Measurements from ENCODE around the gene UCN3. TPM values are rescaled to one million over a fixed set of nuclear protein-coding genes. Genes with fewer than 3 reads are reported as not detected.

Gene UCN3
- total RNA-seq, 2 experiments from 2014 or later = not detected

DNA sequence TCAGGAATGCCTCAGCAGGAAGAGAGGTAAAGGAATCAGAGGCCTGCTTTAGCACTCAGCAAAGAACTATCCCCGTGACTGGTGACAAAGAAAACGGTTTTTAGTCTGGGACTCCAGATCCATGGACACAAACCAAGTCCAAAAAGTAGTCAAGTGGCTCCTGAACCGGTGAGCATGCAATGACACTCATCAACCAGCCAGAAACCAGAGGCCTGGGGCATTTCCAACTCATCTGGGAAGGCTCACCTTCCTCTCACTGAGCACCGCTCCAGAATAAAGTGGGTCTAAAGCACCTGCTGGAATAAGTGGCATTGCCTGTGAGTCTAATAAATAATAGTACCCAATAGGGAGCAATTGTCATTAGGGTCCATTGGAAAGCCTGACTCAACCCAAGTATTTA lies 17.9 kb upstream of the UCN3 start:
- Mint-ChIP-seq H3K9me3 (no peaks in the 10 kb centered on the region), H3K27ac (no peak overlapping the region), H3K4me1 (peaks cover 5% of the 10 kb centered on the region), H3K27me3 (no peaks in the 10 kb centered on the region), H3K4me3 (no peak overlapping the region), H3K36me3 (ENCODE audit: low read depth) (no peaks in the 10 kb centered on the region)
- DNase-seq = no peak
- ChIA-PET POLR2A (no interaction called here), CTCF (no interaction called here)

DNA sequence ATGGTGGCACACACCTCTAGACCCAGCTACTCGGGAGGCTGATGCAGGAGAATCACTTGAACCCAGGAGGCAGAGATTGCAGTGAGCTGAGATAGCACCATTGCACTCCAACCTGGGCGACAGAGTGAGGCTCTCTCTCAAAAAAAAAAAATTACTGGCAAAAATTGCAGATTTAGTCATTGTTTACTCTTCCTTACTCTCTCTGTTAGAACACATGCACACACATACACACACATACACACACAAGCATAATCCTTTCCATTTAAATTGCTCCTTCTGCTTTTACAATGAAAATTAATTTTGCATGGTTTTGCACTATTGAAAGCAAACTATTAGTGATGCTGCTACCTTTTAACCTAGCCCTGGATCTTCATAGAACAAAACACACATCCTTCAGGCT lies 15.4 kb upstream of the UCN3 start:
- CTCF ChIA-PET = no interaction called here
- DNase-seq = no peak
- no peak overlapping the region for H3K27ac Mint-ChIP-seq
- POLR2A ChIA-PET = no interaction called here
- no peaks in the 10 kb centered on the region for H3K9me3 Mint-ChIP-seq
- H3K27me3 Mint-ChIP-seq = no peaks in the 10 kb centered on the region
- H3K4me1 Mint-ChIP-seq = no peaks in the 10 kb centered on the region
- no peaks in the 10 kb centered on the region for H3K36me3 Mint-ChIP-seq (ENCODE audit: low read depth)
- H3K4me3 Mint-ChIP-seq = no peak overlapping the region

DNA sequence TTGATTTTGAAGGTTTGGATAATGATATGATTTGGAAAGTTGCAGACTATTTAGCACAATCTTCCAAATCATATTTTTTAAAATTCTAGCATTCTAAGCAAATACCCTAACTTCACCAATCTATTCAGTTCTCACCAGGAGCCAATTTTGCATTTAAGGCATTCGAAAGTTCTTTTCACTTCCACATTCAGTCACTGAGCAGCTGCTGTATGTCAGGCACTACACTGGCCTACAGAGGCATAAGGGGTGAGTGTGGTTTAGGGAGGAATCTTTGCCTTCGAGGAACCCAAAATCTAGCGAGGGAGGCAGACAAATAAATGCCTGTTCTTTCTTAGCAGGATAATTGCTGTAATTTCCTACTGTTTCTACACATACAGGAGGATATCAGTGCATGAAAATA lies 10.7 kb upstream of the UCN3 start:
- Mint-ChIP-seq H3K27ac (no peak overlapping the region), H3K27me3 (peaks cover 3% of the 10 kb centered on the region), H3K36me3 (ENCODE audit: low read depth) (no peaks in the 10 kb centered on the region), H3K4me3 (no peak overlapping the region), H3K4me1 (peaks cover 5% of the 10 kb centered on the region), H3K9me3 (no peaks in the 10 kb centered on the region)
- CTCF ChIA-PET = no interaction called here
- POLR2A ChIA-PET = no interaction called here
- no peak for DNase-seq

- no peak for DNase-seq
- CTCF ChIA-PET = no interaction called here
- H3K4me1 Mint-ChIP-seq = peaks cover 5% of the 10 kb centered on the region
- no peaks in the 10 kb centered on the region for H3K36me3 Mint-ChIP-seq (ENCODE audit: low read depth)
- no peak overlapping the region for H3K4me3 Mint-ChIP-seq
- peaks cover 3% of the 10 kb centered on the region for H3K27me3 Mint-ChIP-seq
- POLR2A ChIA-PET = interaction anchor here (0.9 kb wide), 1 partner anchor 64 kb away, joined by 3 read pairs; no protein-coding TSS in a partner anchor
- H3K27ac Mint-ChIP-seq = no peak overlapping the region
- H3K9me3 Mint-ChIP-seq = no peaks in the 10 kb centered on the region
Observed at GRCh38 chr10:5355594-5356301, 9.0 kb upstream of the UCN3 start.

DNA sequence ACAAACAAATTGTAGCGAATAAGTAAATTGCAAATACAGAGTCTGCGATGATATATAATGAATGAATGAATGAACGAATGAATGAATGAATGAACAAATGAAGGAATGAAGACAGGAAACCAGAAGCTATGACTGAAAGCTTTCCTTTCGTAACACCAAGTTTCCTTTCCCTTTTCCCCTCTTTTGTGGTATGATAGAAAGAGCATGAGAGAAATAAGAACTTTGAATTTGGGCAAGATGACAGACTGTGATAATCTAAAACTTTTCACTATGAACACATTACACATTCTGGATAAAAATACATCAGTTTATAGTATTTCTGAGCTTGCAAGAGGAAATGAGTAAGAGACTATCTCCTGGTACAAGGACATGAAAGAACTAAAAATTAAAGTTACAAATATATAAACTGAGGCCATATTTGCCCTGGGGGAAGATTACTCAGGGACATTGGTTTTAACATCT lies 8.4 kb upstream of the UCN3 start:
- POLR2A ChIA-PET = interaction anchor here (0.9 kb wide), 1 partner anchor 64 kb away, joined by 3 read pairs; no protein-coding TSS in a partner anchor
- no peak for DNase-seq
- Mint-ChIP-seq H3K27ac (no peak overlapping the region), H3K9me3 (no peaks in the 10 kb centered on the region), H3K4me3 (no peak overlapping the region), H3K36me3 (ENCODE audit: low read depth) (no peaks in the 10 kb centered on the region), H3K4me1 (peaks cover 5% of the 10 kb centered on the region), H3K27me3 (peaks cover 3% of the 10 kb centered on the region)
- CTCF ChIA-PET = no interaction called here

- peaks cover 13% of the 10 kb centered on the region for H3K27me3 Mint-ChIP-seq
- CTCF ChIA-PET = interaction anchor here (0.6 kb wide), 1 partner anchor 74 kb away, joined by 3 read pairs; no protein-coding TSS in a partner anchor
- DNase-seq = no peak
Observed at GRCh38 chr10:5360318-5360915, 4.3 kb upstream of the UCN3 start.

DNA sequence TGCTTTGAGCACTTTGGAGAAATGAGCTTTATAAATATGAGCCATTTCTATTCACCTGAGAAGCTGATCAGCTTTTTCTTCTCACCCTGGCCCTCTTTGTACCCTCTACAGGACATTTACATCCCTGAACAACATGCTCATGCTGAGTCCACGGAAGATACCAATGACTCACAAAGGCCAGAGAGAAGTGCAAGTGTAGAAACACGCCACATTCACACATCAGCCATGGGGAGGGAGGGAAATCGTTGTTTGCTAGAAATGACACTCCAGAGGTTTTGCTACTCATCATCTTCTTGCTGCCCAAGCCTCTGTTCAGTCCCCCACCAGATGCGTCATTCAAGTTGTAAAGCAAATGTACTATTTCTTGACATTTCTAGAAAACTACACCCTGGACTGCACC lies 2.8 kb upstream of the UCN3 start:
- Mint-ChIP-seq H3K4me3 (no peak overlapping the region), H3K9me3 (no peaks in the 10 kb centered on the region), H3K27me3 (peaks cover 13% of the 10 kb centered on the region), H3K36me3 (ENCODE audit: low read depth) (no peaks in the 10 kb centered on the region), H3K4me1 (no peaks in the 10 kb centered on the region), H3K27ac (no peak overlapping the region)
- ChIA-PET CTCF (interaction anchor here (0.5 kb wide), 1 partner anchor 514 kb away, joined by 3 read pairs; no protein-coding TSS in a partner anchor), POLR2A (no interaction called here)
- DNase-seq = no peak

More at GRCh38 chr10:5360318-5360915, 4.3 kb upstream of the UCN3 start:
- Mint-ChIP-seq H3K27ac (no peak overlapping the region), H3K4me3 (no peak overlapping the region), H3K4me1 (peaks cover 5% of the 10 kb centered on the region), H3K9me3 (no peaks in the 10 kb centered on the region), H3K36me3 (ENCODE audit: low read depth) (no peaks in the 10 kb centered on the region)
- POLR2A ChIA-PET = no interaction called here

- Mint-ChIP-seq H3K27ac (no peak overlapping the region), H3K4me1 (no peaks in the 10 kb centered on the region), H3K4me3 (no peak overlapping the region), H3K27me3 (peaks cover 12% of the 10 kb centered on the region), H3K36me3 (ENCODE audit: low read depth) (no peaks in the 10 kb centered on the region), H3K9me3 (no peaks in the 10 kb centered on the region)
- POLR2A ChIA-PET = no interaction called here
- CTCF ChIA-PET = no interaction called here
- no peak for DNase-seq
Observed at GRCh38 chr10:5362873-5363272, 1.9 kb upstream of the UCN3 start.

GRCh38 chr10:5364374-5364773 lies 392 bp upstream of the UCN3 start:
- no peak for DNase-seq
- POLR2A ChIA-PET = no interaction called here
- no peaks in the 10 kb centered on the region for H3K4me1 Mint-ChIP-seq
- H3K27me3 Mint-ChIP-seq = peaks cover 11% of the 10 kb centered on the region
- no peaks in the 10 kb centered on the region for H3K36me3 Mint-ChIP-seq (ENCODE audit: low read depth)
- CTCF ChIA-PET = no interaction called here
- H3K9me3 Mint-ChIP-seq = no peaks in the 10 kb centered on the region
- H3K4me3 Mint-ChIP-seq = no peak overlapping the region
- no peak overlapping the region for H3K27ac Mint-ChIP-seq

DNA sequence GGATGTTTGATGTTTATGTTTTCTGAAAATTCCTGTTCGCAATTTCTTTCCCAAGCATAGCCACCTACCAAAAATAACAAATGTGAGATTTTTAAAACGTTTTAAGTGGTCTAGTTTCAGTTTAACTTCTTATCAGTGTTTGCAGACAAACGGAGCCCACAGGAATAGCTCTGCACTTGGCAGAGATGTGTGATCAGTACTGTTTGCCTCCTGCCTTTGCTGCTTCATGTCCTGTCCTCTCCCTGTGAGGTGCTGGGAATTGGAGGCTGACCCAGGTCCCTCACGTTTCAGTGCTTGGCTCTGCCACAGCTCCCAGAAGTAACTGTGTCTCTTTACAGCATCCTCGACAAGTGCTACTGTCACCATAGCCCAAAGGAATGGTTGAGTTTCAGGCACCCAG lies 1.2 kb downstream of the UCN3 start:
- H3K27me3 Mint-ChIP-seq = peaks cover 11% of the 10 kb centered on the region
- DNase-seq = no peak
- ChIA-PET POLR2A (no interaction called here), CTCF (no interaction called here)
- no peaks in the 10 kb centered on the region for H3K4me1 Mint-ChIP-seq
- no peaks in the 10 kb centered on the region for H3K36me3 Mint-ChIP-seq (ENCODE audit: low read depth)
- H3K9me3 Mint-ChIP-seq = peaks cover 11% of the 10 kb centered on the region
- H3K27ac Mint-ChIP-seq = no peak overlapping the region
- no peak overlapping the region for H3K4me3 Mint-ChIP-seq

- Mint-ChIP-seq H3K4me3 (no peak overlapping the region), H3K36me3 (ENCODE audit: low read depth) (no peaks in the 10 kb centered on the region), H3K27ac (no peak overlapping the region), H3K27me3 (peaks cover 1% of the 10 kb centered on the region), H3K9me3 (peaks cover 16% of the 10 kb centered on the region), H3K4me1 (no peaks in the 10 kb centered on the region)
- DNase-seq = no peak
- ChIA-PET CTCF (no interaction called here), POLR2A (no interaction called here)
Observed at GRCh38 chr10:5369362-5370158, 4.8 kb downstream of the UCN3 start.

GRCh38 chr10:5370493-5371352 lies 6.0 kb downstream of the UCN3 start:
- POLR2A ChIA-PET = no interaction called here

GRCh38 chr10:5373307-5373706 lies 8.5 kb downstream of the UCN3 start:
- Mint-ChIP-seq H3K4me3 (no peak overlapping the region), H3K27me3 (no peaks in the 10 kb centered on the region), H3K36me3 (ENCODE audit: low read depth) (no peaks in the 10 kb centered on the region), H3K27ac (no peak overlapping the region), H3K4me1 (no peaks in the 10 kb centered on the region), H3K9me3 (peaks cover 16% of the 10 kb centered on the region)
- no peak for DNase-seq
- ChIA-PET CTCF (no interaction called here), POLR2A (no interaction called here)

More at GRCh38 chr10:5370493-5371352, 6.0 kb downstream of the UCN3 start:
- CTCF ChIA-PET = no interaction called here
- Mint-ChIP-seq H3K27ac (no peak overlapping the region), H3K27me3 (peaks cover 1% of the 10 kb centered on the region), H3K36me3 (ENCODE audit: low read depth) (no peaks in the 10 kb centered on the region), H3K9me3 (peaks cover 16% of the 10 kb centered on the region), H3K4me3 (no peak overlapping the region), H3K4me1 (no peaks in the 10 kb centered on the region)
- no peak for DNase-seq
